Trophoblast cell (in vitro differentiated cells and primary cell): ENCODE results near the gene PLCB3.

Experiments
- DNase-seq, 2 donors: peaks; one replicate each; pipeline ENCODE4 v3.0.0-alpha.2; 2016
- H2AFZ ChIP-seq: 2 replicates; pipeline ENCODE4 v1.6.1; 2013; ENCODE audit warnings: low read length, moderate library complexity, mild to moderate bottlenecking; ENCODE audit not compliant: insufficient read depth, poor library complexity
- H2AK5ac ChIP-seq: 2 replicates; pipeline ENCODE4 v1.6.1; 2013; ENCODE audit warnings: mild to moderate bottlenecking, low read length
- H2BK120ac ChIP-seq: 2 replicates; pipeline ENCODE4 v1.6.1; 2013; ENCODE audit warnings: low read length, mild to moderate bottlenecking, moderate library complexity; ENCODE audit not compliant: insufficient read depth, poor library complexity
- H2BK12ac ChIP-seq: 2 replicates; pipeline ENCODE4 v1.6.1; 2013; ENCODE audit warnings: mild to moderate bottlenecking, low read length, moderate library complexity
- H2BK5ac ChIP-seq: 2 replicates; pipeline ENCODE4 v1.6.1; 2013; ENCODE audit warnings: low read length, low read depth, moderate library complexity, mild to moderate bottlenecking; ENCODE audit not compliant: poor library complexity
- H3K14ac ChIP-seq: 2 replicates; pipeline ENCODE4 v1.6.1; 2013; ENCODE audit warnings: mild to moderate bottlenecking, low read length
- H3K18ac ChIP-seq: 2 replicates; pipeline ENCODE4 v1.6.1; 2013; ENCODE audit warnings: mild to moderate bottlenecking, low read length
- H3K23ac ChIP-seq: 2 replicates; pipeline ENCODE4 v1.6.1; 2013; ENCODE audit warnings: low read length
- H3K27ac ChIP-seq: 2 replicates; pipeline ENCODE4 v1.5.1; 2013; ENCODE audit warnings: low read depth, mild to moderate bottlenecking, inconsistent platforms, low read length, moderate library complexity
- H3K27me3 ChIP-seq: 2 replicates; pipeline ENCODE4 v1.6.1; 2013; ENCODE audit warnings: inconsistent platforms, mild to moderate bottlenecking, low read length, moderate library complexity; ENCODE audit not compliant: insufficient read depth
- H3K36me3 ChIP-seq, 2 experiments: 1 replicate in 1 of 2; 2 replicates in 1 of 2; pipeline ENCODE4 v1.6.1; 2013; ENCODE audit warnings: low read length in 2 of 2, mild to moderate bottlenecking in 2 of 2, moderate library complexity in 1 of 2; ENCODE audit not compliant: insufficient read depth in 2 of 2, control insufficient read depth in 1 of 2
- H3K4ac ChIP-seq: 2 replicates; pipeline ENCODE4 v1.6.1; 2013; ENCODE audit warnings: low read depth, mild to moderate bottlenecking, low read length, moderate library complexity
- H3K4me1 ChIP-seq, 2 experiments: 1 replicate in 1 of 2; 2 replicates in 1 of 2; pipeline ENCODE4 v1.6.1; 2013; ENCODE audit warnings: low read length in 2 of 2, mild to moderate bottlenecking in 2 of 2, moderate library complexity in 1 of 2; ENCODE audit not compliant: insufficient read depth in 2 of 2, control insufficient read depth in 1 of 2
- H3K4me2 ChIP-seq: 2 replicates; pipeline ENCODE4 v1.6.1; 2013; ENCODE audit warnings: inconsistent platforms, mild to moderate bottlenecking, low read length, moderate library complexity
- H3K4me3 ChIP-seq: 2 replicates; pipeline ENCODE4 v1.5.1; 2013; ENCODE audit warnings: mild to moderate bottlenecking, low read depth, low read length, inconsistent platforms
- H3K79me1 ChIP-seq: one replicate; pipeline ENCODE4 v1.6.1; 2013; ENCODE audit warnings: low read length
- H3K79me2 ChIP-seq: 2 replicates; pipeline ENCODE4 v1.6.1; 2013; ENCODE audit warnings: low read length, mild to moderate bottlenecking; ENCODE audit not compliant: control insufficient read depth, insufficient read depth, poor library complexity
- H3K9ac ChIP-seq: 2 replicates; pipeline ENCODE4 v1.6.1; 2013; ENCODE audit warnings: mild to moderate bottlenecking, low read length
- H3K9me3 ChIP-seq: 2 replicates; pipeline ENCODE4 v1.6.1; 2013; ENCODE audit warnings: low read depth, mild to moderate bottlenecking, control low read depth, inconsistent platforms, low read length; ENCODE audit not compliant: insufficient read depth
- H4K12ac ChIP-seq: 2 replicates; pipeline ENCODE4 v1.6.1; 2013; ENCODE audit warnings: low read depth, mild to moderate bottlenecking, low read length, moderate library complexity
- H4K8ac ChIP-seq: 2 replicates; pipeline ENCODE4 v1.6.1; 2013; ENCODE audit warnings: low read depth, mild to moderate bottlenecking, low read length, moderate library complexity
- H4K91ac ChIP-seq: one replicate; pipeline ENCODE4 v1.6.1; 2013; ENCODE audit warnings: low read depth, mild to moderate bottlenecking, low read length, moderate library complexity
- WGBS: extraction: QIAGEN DNeasy Blood & Tissue Kit; methylation state at CpG from one replicate; pipeline ENCODE4 v1.1.7; 2013; ENCODE audit warnings: missing lambda C conversion rate; ENCODE audit not compliant: insufficient read length, insufficient coverage; ENCODE audit errors: extremely low coverage; 5-methylcytosine and 5-hydroxymethylcytosine counted together

Gene PLCB3

GRCh38 chr11:64223001-64223651 lies 28.2 kb upstream of the PLCB3 start:
- no peak overlapping the region for H2AK5ac ChIP-seq
- H2BK12ac ChIP-seq = no peak overlapping the region
- no peak overlapping the region for H3K4me2 ChIP-seq
- no peak overlapping the region for H4K8ac ChIP-seq
- WGBS = no CpG with 5 or more reads among the region's 24 CpGs
- no peak overlapping the region for H2BK120ac ChIP-seq
- no peak for DNase-seq
- H4K91ac ChIP-seq = no peak overlapping the region
- H3K79me2 ChIP-seq = peaks cover 12% of the 10 kb centered on the region
- no peak overlapping the region for H3K18ac ChIP-seq
- H3K27me3 ChIP-seq = no peaks in the 10 kb centered on the region
- no peak overlapping the region for H3K9ac ChIP-seq
- no peak overlapping the region for H2BK5ac ChIP-seq
- no peak overlapping the region for H3K27ac ChIP-seq
- H3K9me3 ChIP-seq = peaks cover 5% of the 10 kb centered on the region
- no peak overlapping the region for H3K14ac ChIP-seq
- H2AFZ ChIP-seq = no peak overlapping the region
- peaks cover 15 to 20% of the 10 kb centered on the region in 2 experiments for H3K4me1 ChIP-seq
- H3K4ac ChIP-seq = no peak overlapping the region
- no peak overlapping the region for H3K23ac ChIP-seq
- peaks cover 15% of the 10 kb centered on the region for H3K79me1 ChIP-seq
- H3K4me3 ChIP-seq = no peak overlapping the region
- H4K12ac ChIP-seq = no peak overlapping the region
- peaks cover 33 to 36% of the 10 kb centered on the region in 2 experiments for H3K36me3 ChIP-seq

- peaks cover 31 to 33% of the 10 kb centered on the region in 2 experiments for H3K36me3 ChIP-seq
- H3K4me2 ChIP-seq = no peak overlapping the region
- H3K4me1 ChIP-seq = peaks cover 15 to 20% of the 10 kb centered on the region in 2 experiments
- no peak overlapping the region for H3K4me3 ChIP-seq
- no peak overlapping the region for H3K18ac ChIP-seq
- no peaks in the 10 kb centered on the region for H3K27me3 ChIP-seq
- no peak overlapping the region for H2BK12ac ChIP-seq
- peak in 1 of 2 donors; percentile 43 for DNase-seq
- H4K91ac ChIP-seq = no peak overlapping the region
- H3K79me1 ChIP-seq = peaks cover 15% of the 10 kb centered on the region
- H2BK5ac ChIP-seq = no peak overlapping the region
- no CpG with 5 or more reads among the region's 17 CpGs for WGBS
- H3K4ac ChIP-seq = no peak overlapping the region
- peaks cover 12% of the 10 kb centered on the region for H3K79me2 ChIP-seq
- H4K8ac ChIP-seq = no peak overlapping the region
- H4K12ac ChIP-seq = peak overlapping the region; percentile 13
- H2AFZ ChIP-seq = no peak overlapping the region
- no peak overlapping the region for H2BK120ac ChIP-seq
- peaks cover 5% of the 10 kb centered on the region for H3K9me3 ChIP-seq
- H3K23ac ChIP-seq = no peak overlapping the region
- H3K9ac ChIP-seq = no peak overlapping the region
- no peak overlapping the region for H3K27ac ChIP-seq
- no peak overlapping the region for H3K14ac ChIP-seq
- H2AK5ac ChIP-seq = no peak overlapping the region
Observed at GRCh38 chr11:64224151-64224890, 27.0 kb upstream of the PLCB3 start.

GRCh38 chr11:64224891-64225607 lies 26.3 kb upstream of the PLCB3 start:
- H3K4me3 ChIP-seq = peak overlapping the region; percentile 83
- H2AFZ ChIP-seq = peak overlapping the region; percentile 11
- H3K9ac ChIP-seq = no peak overlapping the region
- peak; percentile 52 to 68 for DNase-seq
- no peak overlapping the region for H3K23ac ChIP-seq
- H3K27ac ChIP-seq = no peak overlapping the region
- H3K36me3 ChIP-seq = peaks cover 25 to 27% of the 10 kb centered on the region in 2 experiments
- peak overlapping the region; percentile 92 for H3K14ac ChIP-seq
- peak overlapping the region; percentile 74 for H3K4ac ChIP-seq
- peak overlapping the region; percentile 57 for H2BK120ac ChIP-seq
- peak overlapping the region; percentile 94 for H4K12ac ChIP-seq
- no peaks in the 10 kb centered on the region for H3K27me3 ChIP-seq
- peak overlapping the region; percentile 93 for H2AK5ac ChIP-seq
- peak overlapping the region; percentile 95 for H3K4me2 ChIP-seq
- peak overlapping the region; percentile 51 for H2BK5ac ChIP-seq
- peak overlapping the region; percentile 42 for H2BK12ac ChIP-seq
- peak overlapping the region; percentile 94 for H4K91ac ChIP-seq
- peaks cover 15% of the 10 kb centered on the region for H3K79me1 ChIP-seq
- peak overlapping the region; percentile 97 for H3K18ac ChIP-seq
- no CpG with 5 or more reads among the region's 22 CpGs for WGBS
- peaks cover 12% of the 10 kb centered on the region for H3K79me2 ChIP-seq
- H3K9me3 ChIP-seq = peaks cover 5% of the 10 kb centered on the region
- H3K4me1 ChIP-seq = peaks cover 15 to 24% of the 10 kb centered on the region in 2 experiments
- peak overlapping the region; percentile 90 for H4K8ac ChIP-seq
